Lower leg skin (tissue), 3 donors: Measurements from ENCODE around the gene SEC22A.

Experiments
- POLR2A ChIP-seq, 2 donors: fragments of 450-650 bp; IDR thresholded peaks; one replicate each; pipeline ENCODE4 v1.6.1; 2016 to 2017; ENCODE audit warnings: antibody characterized with exemption in 2 of 2, mild to moderate bottlenecking in 1 of 2, moderate library complexity in 1 of 2
- TF ChIP-seq, protein P1 (sequence below), 3 donors: fragments of 450-650 bp; IDR thresholded peaks; one replicate each; pipeline ENCODE4 v1.5.1; 2016; ENCODE audit warnings: antibody characterized with exemption in 3 of 3, mild to moderate bottlenecking in 3 of 3, moderate library complexity in 2 of 3

DNA sequence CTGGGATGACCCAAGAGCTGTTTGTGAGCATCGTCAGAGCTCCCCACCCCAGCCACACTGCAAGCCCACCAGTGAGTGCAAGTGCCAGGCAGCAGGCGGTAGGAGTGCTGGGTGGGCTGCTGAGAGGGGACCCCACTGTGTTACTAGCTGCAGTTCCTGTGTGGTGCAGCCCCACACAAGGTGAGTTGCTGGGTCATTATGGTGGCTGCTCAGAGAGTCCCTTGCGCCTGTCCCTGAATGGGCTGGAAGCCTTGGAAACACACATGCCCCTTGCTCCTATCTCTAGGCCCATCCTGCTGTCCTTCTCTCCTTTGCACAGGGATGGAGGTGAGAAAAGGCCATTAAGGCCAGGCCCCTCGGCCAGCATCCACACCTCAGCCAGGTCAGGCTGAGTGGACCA lies 83.7 kb downstream of the SEC22A start:
- TF ChIP-seq, protein P1, sequence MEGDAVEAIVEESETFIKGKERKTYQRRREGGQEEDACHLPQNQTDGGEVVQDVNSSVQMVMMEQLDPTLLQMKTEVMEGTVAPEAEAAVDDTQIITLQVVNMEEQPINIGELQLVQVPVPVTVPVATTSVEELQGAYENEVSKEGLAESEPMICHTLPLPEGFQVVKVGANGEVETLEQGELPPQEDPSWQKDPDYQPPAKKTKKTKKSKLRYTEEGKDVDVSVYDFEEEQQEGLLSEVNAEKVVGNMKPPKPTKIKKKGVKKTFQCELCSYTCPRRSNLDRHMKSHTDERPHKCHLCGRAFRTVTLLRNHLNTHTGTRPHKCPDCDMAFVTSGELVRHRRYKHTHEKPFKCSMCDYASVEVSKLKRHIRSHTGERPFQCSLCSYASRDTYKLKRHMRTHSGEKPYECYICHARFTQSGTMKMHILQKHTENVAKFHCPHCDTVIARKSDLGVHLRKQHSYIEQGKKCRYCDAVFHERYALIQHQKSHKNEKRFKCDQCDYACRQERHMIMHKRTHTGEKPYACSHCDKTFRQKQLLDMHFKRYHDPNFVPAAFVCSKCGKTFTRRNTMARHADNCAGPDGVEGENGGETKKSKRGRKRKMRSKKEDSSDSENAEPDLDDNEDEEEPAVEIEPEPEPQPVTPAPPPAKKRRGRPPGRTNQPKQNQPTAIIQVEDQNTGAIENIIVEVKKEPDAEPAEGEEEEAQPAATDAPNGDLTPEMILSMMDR (IDR thresholded peaks at IDR 0.05), result no peak
- TF ChIP-seq POLR2A (IDR thresholded peaks at IDR 0.05), result no peak
